Measurements from ENCODE around the gene XXYLT1. TPM values are rescaled to one million over a fixed set of nuclear protein-coding genes. Genes with fewer than 3 reads are reported as not detected.

Gene XXYLT1
- total and polyA plus RNA-seq, 12 donors: 2.2 to 7.2 (median 3.6) TPM

- no peak overlapping the region for H3K4me3 ChIP-seq
- intact Hi-C loops (cut with DNase I): loop anchor here in 1 of 10 donors (5.0 kb wide), 1 partner anchor 97 kb away; no protein-coding TSS in a partner anchor
- 97% methylated on average over 21 of the region's 21 CpGs for WGBS, 2 donors
- ATAC-seq (no peak), DNase-seq (peak in 1 of 2 donors; percentile 2)
- TF ChIP-seq CTCF (IDR thresholded peaks at IDR 0.05): no peak
- H3K4me1 ChIP-seq: peaks cover 0 to 14% (median 3%) of the 10 kb centered on the region in 9 donors
- no peaks in the 10 kb centered on the region for H3K27me3 ChIP-seq
- H3K9me3 ChIP-seq: no peaks in the 10 kb centered on the region
- H3K36me3 ChIP-seq: peaks cover 0 to 4% (median 0%) of the 10 kb centered on the region in 9 donors
- H3K27ac ChIP-seq: no peak overlapping the region
Observed at GRCh38 chr3:195249057-195249770, 21.7 kb downstream of the XXYLT1 start.

GRCh38 chr3:195248281-195248680 lies 22.7 kb downstream of the XXYLT1 start:
- intact Hi-C loops (cut with DNase I): loop anchor here in 1 of 10 donors (5.0 kb wide), 1 partner anchor 96 kb away; no protein-coding TSS in a partner anchor
- H3K4me3 ChIP-seq: no peak overlapping the region
- H3K36me3 ChIP-seq: peaks cover 0 to 4% (median 0%) of the 10 kb centered on the region in 9 donors
- no peak for TF ChIP-seq CTCF (IDR thresholded peaks at IDR 0.05)
- no peak overlapping the region for H3K27ac ChIP-seq
- H3K4me1 ChIP-seq: peaks cover 0 to 12% (median 3%) of the 10 kb centered on the region in 9 donors
- 95 to 96% methylated on average over 8 of the region's 8 CpGs for WGBS, 2 donors
- ATAC-seq (no peak), DNase-seq (no peak)
- no peaks in the 10 kb centered on the region for H3K27me3 ChIP-seq
- no peaks in the 10 kb centered on the region for H3K9me3 ChIP-seq

GRCh38 chr3:195247863-195248189 lies 23.1 kb downstream of the XXYLT1 start:
- Histone ChIP-seq H3K4me3 (no peak overlapping the region), H3K27me3 (no peaks in the 10 kb centered on the region), H3K27ac (no peak overlapping the region), H3K36me3 (peaks cover 0 to 4% (median 0%) of the 10 kb centered on the region in 9 donors), H3K4me1 (peaks cover 0 to 12% (median under 1%) of the 10 kb centered on the region in 9 donors), H3K9me3 (no peaks in the 10 kb centered on the region)
- intact Hi-C loops (cut with DNase I): loop anchor here in 1 of 10 donors (5.0 kb wide), 1 partner anchor 96 kb away; no protein-coding TSS in a partner anchor
- DNase-seq (no peak), ATAC-seq (no peak)
- no peak for TF ChIP-seq CTCF (IDR thresholded peaks at IDR 0.05)
- WGBS, 2 donors: 86% methylated on average over 8 of the region's 8 CpGs

GRCh38 chr3:195247086-195247862 lies 23.7 kb downstream of the XXYLT1 start:
- intact Hi-C loops (cut with DNase I): loop anchor here in 1 of 10 donors (5.0 kb wide), 1 partner anchor 95 kb away; no protein-coding TSS in a partner anchor
- TF ChIP-seq CTCF (IDR thresholded peaks at IDR 0.05): no peak
- no peak overlapping the region for H3K4me3 ChIP-seq
- peaks cover 0 to 4% (median 0%) of the 10 kb centered on the region in 9 donors for H3K36me3 ChIP-seq
- DNase-seq (no peak), ATAC-seq (no peak)
- no peaks in the 10 kb centered on the region for H3K27me3 ChIP-seq
- no peaks in the 10 kb centered on the region for H3K9me3 ChIP-seq
- 89 to 91% methylated on average over 24 of the region's 24 CpGs for WGBS, 2 donors
- peaks cover 0 to 12% (median 0%) of the 10 kb centered on the region in 9 donors for H3K4me1 ChIP-seq
- no peak overlapping the region for H3K27ac ChIP-seq
